ENCODE data around the gene CYB5A.
"Not testable (repeated sequence)": the region's sequence is repeated elsewhere in the genome, so short reads cannot be mapped to it uniquely, and the experiment has no call there.

CYB5A gene

GRCh38 chr18:74294526-74294925 lies 2.8 kb upstream of the CYB5A start:
- DNase-seq: no peak

GRCh38 chr18:74292982-74293381 lies 1.2 kb upstream of the CYB5A start:
- DNase-seq: not testable (repeated sequence)

GRCh38 chr18:74292541-74292858 lies 737 bp upstream of the CYB5A start:
- no peak for DNase-seq

- no peak for DNase-seq
Measured at GRCh38 chr18:74291472-74291770, 342 bp downstream of the CYB5A start.

- peak; percentile 13 for DNase-seq
Measured at GRCh38 chr18:74290794-74291471, 830 bp downstream of the CYB5A start.

GRCh38 chr18:74290021-74290420 lies 1.7 kb downstream of the CYB5A start:
- no peak for DNase-seq

GRCh38 chr18:74289137-74289536 lies 2.6 kb downstream of the CYB5A start:
- no peak for DNase-seq

- no peak for DNase-seq
Measured at GRCh38 chr18:74288730-74289129, 3.0 kb downstream of the CYB5A start.

GRCh38 chr18:74288041-74288440 lies 3.7 kb downstream of the CYB5A start:
- DNase-seq: no peak

GRCh38 chr18:74286856-74287255 lies 4.9 kb downstream of the CYB5A start:
- no peak for DNase-seq

- no peak for DNase-seq
Measured at GRCh38 chr18:74286106-74286855, 5.5 kb downstream of the CYB5A start.

GRCh38 chr18:74285583-74285982 lies 6.2 kb downstream of the CYB5A start:
- not testable (repeated sequence) for DNase-seq

GRCh38 chr18:74284980-74285355 lies 6.8 kb downstream of the CYB5A start:
- DNase-seq: no peak

GRCh38 chr18:74284191-74284979 lies 7.4 kb downstream of the CYB5A start:
- no peak for DNase-seq

GRCh38 chr18:74283646-74284045 lies 8.1 kb downstream of the CYB5A start:
- DNase-seq: no peak

- no peak for DNase-seq
Measured at GRCh38 chr18:74282755-74283554, 8.8 kb downstream of the CYB5A start.

GRCh38 chr18:74281980-74282754 lies 9.6 kb downstream of the CYB5A start:
- no peak for DNase-seq

- no peak for DNase-seq
Measured at GRCh38 chr18:74281011-74281979, 10.5 kb downstream of the CYB5A start.

GRCh38 chr18:74278983-74279382 lies 12.8 kb downstream of the CYB5A start:
- DNase-seq: no peak

- no peak for DNase-seq
Measured at GRCh38 chr18:74278058-74278457, 13.7 kb downstream of the CYB5A start.

- DNase-seq: no peak
Measured at GRCh38 chr18:74277296-74277695, 14.5 kb downstream of the CYB5A start.
